Pancreas (tissue), 10 donors: ENCODE data around the gene CYB5R2. TPM values are rescaled to one million over a fixed set of nuclear protein-coding genes. Genes with fewer than 3 reads are reported as not detected.

Experiments
- ATAC-seq, 4 donors: fragments of 200-7000 bp; cut with Tn5 transposase; one replicate each; pipeline versions ENCODE4 v1.8.0 to v1.9.1; 2020; ENCODE audit warnings: mild to moderate bottlenecking in 4 of 4, moderate library complexity in 4 of 4
- DNase-seq, 6 donors: peaks; one replicate each; pipeline ENCODE4 v3.0.0-alpha.2; 2020
- FAIRE-seq: peaks from 2 replicates; lab custom pipeline; 2012; peaks lifted over from hg19 to GRCh38; lab: Jason Lieb, UNC
- H3K27ac ChIP-seq, 4 donors: fragments of 200-600 bp; sonication (generic); 1 replicate in 3 of 4; 2 replicates in 1 of 4; pipeline versions ENCODE4 v1.5.0 to v1.8.0; 2020
- H3K27me3 ChIP-seq, 4 donors: fragments of 200-600 bp; one replicate each; pipeline ENCODE4 v1.8.0; 2021
- H3K36me3 ChIP-seq, 3 donors: fragments of 200-600 bp; sonication (generic) in 1 of 3; one replicate each; pipeline versions ENCODE4 v1.5.0 to v1.8.0; 2020 to 2021
- H3K4me1 ChIP-seq, 3 donors: fragments of 200-600 bp; one replicate each; pipeline ENCODE4 v1.8.0; 2021
- H3K4me3 ChIP-seq, 4 donors: fragments of 200-600 bp; sonication (generic) in 2 of 4; one replicate each; pipeline versions ENCODE4 v1.5.0 to v1.8.0; 2020 to 2021
- H3K9me3 ChIP-seq, 4 donors: fragments of 200-600 bp; one replicate each; pipeline ENCODE4 v1.8.0; 2021
- CTCF ChIP-seq, 4 donors: fragments of 200-600 bp; sonication (generic) in 3 of 4; IDR thresholded peaks; one replicate each; pipeline versions ENCODE4 v1.5.0 to v1.8.0; 2021; ENCODE audit warnings: antibody characterized with exemption in 4 of 4
- WGBS, 2 donors: extraction: QIAGEN DNeasy Blood & Tissue Kit; methylation state at CpG; one replicate each; pipeline ENCODE4 v1.1.7; 2013; 5-methylcytosine and 5-hydroxymethylcytosine counted together
- intact Hi-C, 3 donors: fragments of 100-400 bp; cut with DNase I; formaldehyde crosslinking; loops; one replicate each; pipeline versions ENCODE4 v1.11.1 to v1.14.2; 2022
- polyA plus RNA-seq, 2 donors: library from polyadenylated mRNA; stranded (reverse); fragments of 200-250 nt; gene quantifications; one replicate each; pipeline ENCODE4 v1.2.3, GENCODE V29; 2013
- total RNA-seq, 6 donors: library from RNA; stranded (reverse); fragmentation: NEBNext Ultra II Directional in 4 of 6; extraction: Animal tissue kit (Norgen Biotek cat#: 25700) in 4 of 6; gene quantifications; one replicate each; pipeline versions ENCODE4 v1.2.1 to v1.2.4, GENCODE V29; 2021 to 2023
- donor health status: healthy with polysubstance abuse.
- donor health status: DM: no; HTN: no; CAD: no; lungs with moderate emphysema.
- donor health status: DM: no; HTN: no; CAD: no.
- donor health status: control.
- donor health status: control.
- donor health status: Bipolar disorder and iron deficiency.
- donor health status: DM: yes; HTN: yes; CAD: no.
- donor health status: DM: no; HTN: no; CAD: no.
- donor health status: DM: no; HTN: no; CAD: no.
- donor health status: DM: yes; HTN: yes; CAD: no.

CYB5R2 gene
- total and polyA plus RNA-seq, 8 donors = 1.4 to 3.5 (median 1.9) TPM

GRCh38 chr11:7651140-7651551 is 22.2 kb downstream of the CYB5R2 start:
- intact Hi-C loops = no loop called here
- no peaks in the 10 kb centered on the region for H3K9me3 ChIP-seq
- peaks cover 7 to 50% (median 16%) of the 10 kb centered on the region in 3 donors for H3K36me3 ChIP-seq
- no peaks in the 10 kb centered on the region for H3K4me1 ChIP-seq
- no peak for DNase-seq
- peak in 2 of 4 donors; percentile 31 to 39 for ATAC-seq
- FAIRE-seq = no peak
- no peak for TF ChIP-seq CTCF (IDR thresholded peaks at IDR 0.05)
- H3K27me3 ChIP-seq = no peaks in the 10 kb centered on the region
- H3K4me3 ChIP-seq = no peak overlapping the region
- 82 to 86% methylated on average over 5 of the region's 5 CpGs for WGBS, 2 donors
- no peak overlapping the region for H3K27ac ChIP-seq

- Histone ChIP-seq H3K36me3 (peaks cover 3 to 46% (median 13%) of the 10 kb centered on the region in 3 donors), H3K27me3 (no peaks in the 10 kb centered on the region), H3K9me3 (no peaks in the 10 kb centered on the region), H3K4me3 (no peak overlapping the region), H3K4me1 (no peaks in the 10 kb centered on the region), H3K27ac (no peak overlapping the region)
- FAIRE-seq = no peak
- 88 to 95% methylated on average over 3 of the region's 3 CpGs for WGBS, 2 donors
- no peak for TF ChIP-seq CTCF (IDR thresholded peaks at IDR 0.05)
- intact Hi-C loops = no loop called here
- DNase-seq = no peak
- no peak for ATAC-seq
These were observed 25.0 kb downstream of the CYB5R2 start for GRCh38 chr11:7648264-7648663.

GRCh38 chr11:7646866-7647265 is 26.4 kb downstream of the CYB5R2 start:
- FAIRE-seq = no peak
- Histone ChIP-seq H3K36me3 (peaks cover 0 to 46% (median 10%) of the 10 kb centered on the region in 3 donors), H3K4me1 (no peaks in the 10 kb centered on the region), H3K9me3 (no peaks in the 10 kb centered on the region), H3K27me3 (no peaks in the 10 kb centered on the region), H3K4me3 (no peak overlapping the region), H3K27ac (no peak overlapping the region)
- no peak for TF ChIP-seq CTCF (IDR thresholded peaks at IDR 0.05)
- DNase-seq = no peak
- ATAC-seq = no peak
- WGBS, 2 donors = 89 to 91% methylated on average over 2 of the region's 2 CpGs
- intact Hi-C loops = no loop called here

- no peak for TF ChIP-seq CTCF (IDR thresholded peaks at IDR 0.05)
- DNase-seq (no peak), FAIRE-seq (no peak), ATAC-seq (no peak)
- Histone ChIP-seq H3K27ac (no peak overlapping the region), H3K4me3 (no peak overlapping the region), H3K4me1 (no peaks in the 10 kb centered on the region), H3K9me3 (no peaks in the 10 kb centered on the region), H3K27me3 (no peaks in the 10 kb centered on the region), H3K36me3 (peaks cover 0 to 47% (median 7%) of the 10 kb centered on the region in 3 donors)
- intact Hi-C loops = no loop called here
- WGBS, 2 donors = 93 to 96% methylated on average over 3 of the region's 3 CpGs
These were observed 28.1 kb downstream of the CYB5R2 start for GRCh38 chr11:7645206-7645605.

- Histone ChIP-seq H3K27ac (no peak overlapping the region), H3K4me1 (peaks cover 0 to 4% (median 0%) of the 10 kb centered on the region in 3 donors), H3K9me3 (no peaks in the 10 kb centered on the region), H3K36me3 (peaks cover 0 to 39% (median 7%) of the 10 kb centered on the region in 3 donors), H3K4me3 (no peak overlapping the region), H3K27me3 (no peaks in the 10 kb centered on the region)
- intact Hi-C loops = no loop called here
- DNase-seq (no peak), ATAC-seq (no peak), FAIRE-seq (no peak)
- 83 to 90% methylated on average over 4 of the region's 4 CpGs for WGBS, 2 donors
- TF ChIP-seq CTCF (IDR thresholded peaks at IDR 0.05) = no peak
These were observed 30.0 kb downstream of the CYB5R2 start for GRCh38 chr11:7643314-7643713.
